DOHH2 (cell line): ENCODE results near the gene LAMA4.

Source experiments
- H3F3A ChIP-seq: fragments of 200-600 bp; sonication (generic), shearing (Covaris generic); 2 replicates; pipeline ENCODE4 v1.6.0; 2016; ENCODE audit warnings: antibody characterized with exemption, mild to moderate bottlenecking; ENCODE audit not compliant: control insufficient read depth, insufficient read depth
- H3K27ac ChIP-seq: fragments of 200-600 bp; sonication (generic); 2 replicates; pipeline ENCODE4 v1.5.1; 2014; ENCODE audit warnings: low read depth, mild to moderate bottlenecking, low read length, moderate library complexity
- H3K27me3 ChIP-seq: fragments of 200-600 bp; sonication (generic); 2 replicates; pipeline ENCODE4 v1.6.1; 2014; ENCODE audit warnings: mild to moderate bottlenecking, low read length, mixed read lengths; ENCODE audit not compliant: control insufficient read depth
- H3K36me3 ChIP-seq: fragments of 200-600 bp; sonication (generic); 2 replicates; pipeline ENCODE4 v1.6.1; 2014; ENCODE audit warnings: mild to moderate bottlenecking, low read length, moderate library complexity, mixed read lengths; ENCODE audit not compliant: control insufficient read depth
- H3K4me1 ChIP-seq: fragments of 200-600 bp; sonication (generic); 2 replicates; pipeline ENCODE4 v1.6.1; 2014; ENCODE audit warnings: mild to moderate bottlenecking, low read length, mixed read lengths; ENCODE audit not compliant: control insufficient read depth
- H3K4me2 ChIP-seq: fragments of 200-600 bp; sonication (generic); 2 replicates; pipeline ENCODE4 v1.6.0; 2014; ENCODE audit warnings: mild to moderate bottlenecking, low read length, moderate library complexity
- H3K4me3 ChIP-seq: fragments of 200-600 bp; sonication (generic); 2 replicates; pipeline ENCODE4 v1.5.1; 2014; ENCODE audit warnings: mild to moderate bottlenecking, low read length, mixed read lengths
- H3K79me2 ChIP-seq: fragments of 200-600 bp; sonication (generic); 2 replicates; pipeline ENCODE4 v1.6.1; 2014; ENCODE audit warnings: mild to moderate bottlenecking, low read length, mixed read lengths; ENCODE audit not compliant: control insufficient read depth
- H3K9me2 ChIP-seq: fragments of 200-600 bp; sonication (generic); replicated peaks from 2 replicates; pipeline ENCODE4 v1.6.1; 2014; ENCODE audit warnings: mild to moderate bottlenecking, low read length, mixed read lengths; ENCODE audit not compliant: control insufficient read depth
- H3K9me3 ChIP-seq: fragments of 200-600 bp; sonication (generic); 2 replicates; pipeline ENCODE4 v1.6.1; 2014; ENCODE audit warnings: antibody characterized with exemption, low read length, mixed read lengths; ENCODE audit not compliant: control insufficient read depth, insufficient read depth
- H4K20me1 ChIP-seq: fragments of 200-600 bp; sonication (generic); 2 replicates; pipeline ENCODE4 v1.6.0; 2014; ENCODE audit warnings: low read depth, mild to moderate bottlenecking, antibody characterized with exemption, low read length, moderate library complexity; ENCODE audit not compliant: control insufficient read depth, insufficient read depth
- EZH2phosphoT487 ChIP-seq: fragments of 200-600 bp; sonication (generic); IDR thresholded peaks from 2 replicates; pipeline ENCODE4 v1.6.1; 2017; ENCODE audit warnings: borderline replicate concordance, mild to moderate bottlenecking, antibody characterized with exemption, low read length, moderate library complexity, mixed read lengths
- TF ChIP-seq, protein P1 (sequence below): fragments of 200-600 bp; sonication (generic); IDR thresholded peaks from one replicate; pipeline ENCODE4 v1.5.1; 2014; ENCODE audit warnings: antibody characterized with exemption, mild to moderate bottlenecking, low read depth, low read length; ENCODE audit not compliant: poor library complexity, severe bottlenecking

The LAMA4 gene

DNA sequence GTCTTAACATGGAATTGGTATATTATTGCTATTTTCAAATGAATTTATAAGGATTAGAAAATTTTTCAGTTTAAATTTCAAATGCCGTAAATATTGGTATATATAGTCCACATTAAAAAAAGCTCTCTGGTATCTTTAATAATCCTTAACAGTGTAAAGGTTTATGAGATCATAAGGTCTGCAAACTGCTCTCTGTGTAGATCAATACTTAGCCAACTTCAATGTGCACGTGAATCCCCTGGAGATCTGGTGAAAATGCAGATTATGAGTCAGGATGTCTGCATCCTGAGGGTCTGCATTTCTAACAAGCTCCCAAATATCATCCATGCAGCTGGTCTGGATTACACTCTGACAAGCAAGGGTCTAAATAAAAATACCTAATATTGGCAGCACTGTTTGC, 43.5 kb downstream of the LAMA4 start:
- no peaks in the 10 kb centered on the region for H3K79me2 ChIP-seq
- no peaks in the 10 kb centered on the region for H4K20me1 ChIP-seq
- H3F3A ChIP-seq: no peaks in the 10 kb centered on the region
- no peaks in the 10 kb centered on the region for H3K4me1 ChIP-seq
- H3K27ac ChIP-seq: no peak overlapping the region
- H3K9me2 ChIP-seq: no peaks in the 10 kb centered on the region
- no peak overlapping the region for H3K4me3 ChIP-seq
- no peaks in the 10 kb centered on the region for H3K36me3 ChIP-seq
- H3K9me3 ChIP-seq: no peaks in the 10 kb centered on the region
- H3K4me2 ChIP-seq: no peak overlapping the region
- no peaks in the 10 kb centered on the region for H3K27me3 ChIP-seq
- no peak for TF ChIP-seq EZH2phosphoT487
- TF ChIP-seq, protein P1, sequence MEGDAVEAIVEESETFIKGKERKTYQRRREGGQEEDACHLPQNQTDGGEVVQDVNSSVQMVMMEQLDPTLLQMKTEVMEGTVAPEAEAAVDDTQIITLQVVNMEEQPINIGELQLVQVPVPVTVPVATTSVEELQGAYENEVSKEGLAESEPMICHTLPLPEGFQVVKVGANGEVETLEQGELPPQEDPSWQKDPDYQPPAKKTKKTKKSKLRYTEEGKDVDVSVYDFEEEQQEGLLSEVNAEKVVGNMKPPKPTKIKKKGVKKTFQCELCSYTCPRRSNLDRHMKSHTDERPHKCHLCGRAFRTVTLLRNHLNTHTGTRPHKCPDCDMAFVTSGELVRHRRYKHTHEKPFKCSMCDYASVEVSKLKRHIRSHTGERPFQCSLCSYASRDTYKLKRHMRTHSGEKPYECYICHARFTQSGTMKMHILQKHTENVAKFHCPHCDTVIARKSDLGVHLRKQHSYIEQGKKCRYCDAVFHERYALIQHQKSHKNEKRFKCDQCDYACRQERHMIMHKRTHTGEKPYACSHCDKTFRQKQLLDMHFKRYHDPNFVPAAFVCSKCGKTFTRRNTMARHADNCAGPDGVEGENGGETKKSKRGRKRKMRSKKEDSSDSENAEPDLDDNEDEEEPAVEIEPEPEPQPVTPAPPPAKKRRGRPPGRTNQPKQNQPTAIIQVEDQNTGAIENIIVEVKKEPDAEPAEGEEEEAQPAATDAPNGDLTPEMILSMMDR: no peak

DNA sequence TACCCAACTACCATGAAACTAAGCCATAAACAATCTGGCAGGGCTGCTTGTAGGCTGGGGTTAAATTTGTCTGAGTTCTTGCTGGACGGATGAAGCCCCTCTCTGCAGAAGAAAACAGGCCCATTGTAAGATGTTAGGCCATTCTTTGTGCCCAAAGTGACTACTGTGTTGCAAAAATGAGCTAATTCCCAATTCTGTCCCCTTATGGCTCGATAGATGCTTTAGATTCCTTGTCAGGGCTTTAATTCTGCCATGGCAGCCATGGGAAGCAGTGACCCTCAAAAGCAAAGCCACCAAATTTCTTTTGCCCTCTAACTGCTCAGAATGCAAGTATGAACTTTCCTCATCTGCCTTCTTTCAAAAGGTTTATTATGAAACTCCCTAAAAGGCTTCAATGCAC, 45.2 kb downstream of the LAMA4 start:
- no peak overlapping the region for H3K4me3 ChIP-seq
- no peak overlapping the region for H3K4me2 ChIP-seq
- H3F3A ChIP-seq: no peaks in the 10 kb centered on the region
- no peak overlapping the region for H3K27ac ChIP-seq
- H3K9me3 ChIP-seq: no peaks in the 10 kb centered on the region
- TF ChIP-seq EZH2phosphoT487: no peak
- TF ChIP-seq, protein P1: no peak
- no peaks in the 10 kb centered on the region for H3K9me2 ChIP-seq
- H3K79me2 ChIP-seq: no peaks in the 10 kb centered on the region
- no peaks in the 10 kb centered on the region for H3K4me1 ChIP-seq
- no peaks in the 10 kb centered on the region for H3K27me3 ChIP-seq
- H3K36me3 ChIP-seq: no peaks in the 10 kb centered on the region
- no peaks in the 10 kb centered on the region for H4K20me1 ChIP-seq

DNA sequence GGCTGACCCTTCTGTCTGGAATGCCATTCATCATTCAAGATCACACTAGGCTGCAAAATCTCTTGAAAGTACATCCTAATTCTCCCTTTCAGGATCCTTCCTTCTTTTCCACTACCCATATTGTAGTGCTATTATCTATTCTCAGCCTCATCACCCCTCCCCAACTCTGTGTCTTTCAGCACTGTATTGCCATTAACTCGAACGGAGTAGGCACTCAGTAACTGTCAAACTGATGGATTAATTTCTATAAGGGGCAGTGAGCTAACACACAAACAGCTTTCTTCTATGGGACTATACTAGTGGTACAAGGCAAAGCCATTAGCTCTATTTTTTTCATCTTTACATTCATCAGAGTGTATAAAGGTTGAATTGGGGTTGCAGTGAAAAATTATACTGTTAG, 46.6 kb downstream of the LAMA4 start:
- Histone ChIP-seq H3K36me3 (no peaks in the 10 kb centered on the region), H3K79me2 (no peaks in the 10 kb centered on the region)

More for the DNA sequence above, 46.6 kb downstream of the LAMA4 start:
- no peak for TF ChIP-seq EZH2phosphoT487
- TF ChIP-seq, protein P1: no peak
- no peaks in the 10 kb centered on the region for H3F3A ChIP-seq
- no peaks in the 10 kb centered on the region for H3K9me3 ChIP-seq
- H3K9me2 ChIP-seq: no peaks in the 10 kb centered on the region
- H3K4me1 ChIP-seq: no peaks in the 10 kb centered on the region
- no peaks in the 10 kb centered on the region for H3K27me3 ChIP-seq
- H3K4me2 ChIP-seq: no peak overlapping the region
- no peak overlapping the region for H3K27ac ChIP-seq
- H3K4me3 ChIP-seq: no peak overlapping the region
- H4K20me1 ChIP-seq: no peaks in the 10 kb centered on the region
